ENCODE results near the gene PLEKHO2.
"Not testable (repeated sequence)": the region's sequence is repeated elsewhere in the genome, so short reads cannot be mapped to it uniquely, and the experiment has no call there.

Gene PLEKHO2

GRCh38 chr15:64841344-64842095, at the start of gene PLEKHO2:
Gene PLEKHO2 (plus strand): TSS chr15:64841915. CDS start chr15:64842017, 102 bp downstream.
- DNase-seq: peak; percentile 92

- no peak for DNase-seq
Observed at GRCh38 chr15:64792282-64792681, 49.4 kb upstream of the PLEKHO2 start.

GRCh38 chr15:64795299-64795698, 46.4 kb upstream of the PLEKHO2 start:
- DNase-seq: not testable (repeated sequence)

- not testable (repeated sequence) for DNase-seq
Observed at GRCh38 chr15:64795921-64796320, 45.8 kb upstream of the PLEKHO2 start.

- not testable (repeated sequence) for DNase-seq
Observed at GRCh38 chr15:64798905-64799304, 42.8 kb upstream of the PLEKHO2 start.

GRCh38 chr15:64800476-64800875, 41.2 kb upstream of the PLEKHO2 start:
- no peak for DNase-seq

- DNase-seq: no peak
Observed at GRCh38 chr15:64803526-64803925, 38.2 kb upstream of the PLEKHO2 start.

GRCh38 chr15:64804619-64805018, 37.1 kb upstream of the PLEKHO2 start:
- no peak for DNase-seq

- DNase-seq: no peak
Observed at GRCh38 chr15:64806509-64806908, 35.2 kb upstream of the PLEKHO2 start.

- no peak for DNase-seq
Observed at GRCh38 chr15:64807051-64807749, 34.5 kb upstream of the PLEKHO2 start.

GRCh38 chr15:64807751-64808222, 33.9 kb upstream of the PLEKHO2 start:
- no peak for DNase-seq

GRCh38 chr15:64808785-64809453, 32.8 kb upstream of the PLEKHO2 start:
- no peak for DNase-seq

- peak; percentile 77 for DNase-seq
Observed at GRCh38 chr15:64809649-64810496, 31.8 kb upstream of the PLEKHO2 start.

GRCh38 chr15:64810497-64811326, 31.0 kb upstream of the PLEKHO2 start:
- no peak for DNase-seq

- peak; percentile 25 for DNase-seq
Observed at GRCh38 chr15:64813075-64813474, 28.6 kb upstream of the PLEKHO2 start.

- DNase-seq: not testable (repeated sequence)
Observed at GRCh38 chr15:64814283-64814682, 27.4 kb upstream of the PLEKHO2 start.

- DNase-seq: not testable (repeated sequence)
Observed at GRCh38 chr15:64814965-64815364, 26.8 kb upstream of the PLEKHO2 start.

GRCh38 chr15:64816452-64816851, 25.3 kb upstream of the PLEKHO2 start:
- DNase-seq: no peak

GRCh38 chr15:64824929-64825430, 16.7 kb upstream of the PLEKHO2 start:
- peak; percentile 62 for DNase-seq

GRCh38 chr15:64825431-64826294, 16.1 kb upstream of the PLEKHO2 start, which contains the start of gene PIF1:
Gene PIF1 (minus strand): TSS chr15:64825647. CDS start chr15:64824335, 1,312 bp downstream.
- peak; percentile 98 for DNase-seq

All from DMS53 (cell line).